SKM-1 (cell line): ENCODE data around the gene SRGAP3.

Experiments used
- DNase-seq: peaks from one replicate; lab custom pipeline; 2025; ENCODE audit not compliant: unreplicated experiment; lab: John Stamatoyannopoulos, UW

SRGAP3 gene

DNA sequence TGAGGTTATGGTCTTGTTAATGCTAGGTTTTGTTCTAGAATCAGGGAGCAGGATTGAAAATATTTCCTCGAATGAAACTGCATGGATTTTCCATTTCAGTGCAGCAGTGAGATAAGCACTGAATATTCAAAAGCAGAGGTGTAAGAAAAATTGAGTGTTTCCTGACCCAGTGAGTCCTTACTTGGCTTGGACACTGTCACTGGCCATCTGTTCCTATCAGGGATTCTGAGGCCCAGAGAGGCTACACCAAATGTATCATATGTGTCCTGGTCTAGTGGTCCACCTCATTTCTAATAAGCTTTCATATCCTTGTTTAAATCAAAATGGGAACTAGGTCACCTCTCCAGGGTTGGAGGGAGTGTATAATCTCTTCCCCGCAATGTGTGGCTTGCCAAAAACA is 225.1 kb downstream of the SRGAP3 start:
- no peak for DNase-seq

DNA sequence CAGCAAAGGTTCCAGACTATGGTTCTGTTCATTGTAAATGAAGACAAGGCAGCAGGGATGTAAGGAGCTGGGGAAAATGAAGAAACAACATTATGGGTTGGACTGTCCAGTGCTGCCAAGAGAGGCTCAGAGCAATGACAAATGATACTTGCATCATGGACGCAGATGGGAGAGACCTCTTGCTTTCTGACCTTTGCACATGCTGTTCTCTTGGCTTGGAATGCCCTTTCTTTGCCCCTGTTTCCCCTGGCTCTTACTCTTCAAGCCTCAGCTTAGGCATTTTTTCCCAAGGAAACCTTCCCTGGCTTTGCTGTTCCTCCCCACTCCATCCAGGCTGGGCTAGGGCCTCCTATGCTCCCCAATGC is 226.2 kb downstream of the SRGAP3 start:
- no peak for DNase-seq

DNA sequence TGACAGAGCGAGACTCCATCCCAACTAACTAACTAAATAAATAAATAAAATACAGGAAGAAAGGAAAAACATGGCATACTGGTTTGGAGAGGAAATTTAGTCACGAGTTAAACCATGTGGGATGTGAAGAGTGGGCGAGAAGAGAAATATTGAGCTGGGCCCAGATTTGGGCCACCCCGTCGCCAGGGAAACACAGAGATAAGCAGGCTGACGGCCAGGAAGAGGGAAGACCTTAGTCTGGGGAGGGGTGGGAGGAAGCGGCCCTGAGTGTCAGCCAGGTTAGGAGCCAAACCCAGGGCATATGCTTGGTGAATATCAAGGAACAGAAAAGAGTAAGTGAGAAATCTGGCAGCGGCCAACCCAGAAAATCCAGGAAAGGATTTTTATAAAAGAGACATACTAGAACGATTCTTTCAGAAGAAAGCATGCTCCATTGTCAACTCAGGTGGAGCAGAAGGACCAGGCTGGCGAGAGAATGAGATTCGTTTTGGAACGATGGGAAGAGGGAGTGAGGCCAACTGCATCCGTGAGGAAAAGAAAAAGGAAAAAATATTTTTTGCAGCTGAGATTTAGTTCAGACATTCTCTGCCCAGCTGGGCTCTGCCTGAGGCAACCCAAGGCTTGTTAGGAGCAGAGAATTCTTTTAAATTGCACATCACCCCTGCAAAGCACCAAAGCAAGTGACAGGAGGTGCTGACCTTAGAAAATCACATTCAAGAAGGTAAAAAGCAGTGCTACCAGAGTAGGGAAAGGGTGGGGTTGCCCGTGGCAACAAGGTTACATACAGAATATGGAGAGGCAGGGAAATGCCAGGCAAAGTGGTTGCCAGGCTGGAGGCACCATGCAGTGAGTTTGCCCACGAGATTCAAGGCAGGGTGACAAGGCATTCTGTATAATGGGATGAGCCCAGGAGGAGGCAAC is 226.9 kb downstream of the SRGAP3 start:
- no peak for DNase-seq

DNA sequence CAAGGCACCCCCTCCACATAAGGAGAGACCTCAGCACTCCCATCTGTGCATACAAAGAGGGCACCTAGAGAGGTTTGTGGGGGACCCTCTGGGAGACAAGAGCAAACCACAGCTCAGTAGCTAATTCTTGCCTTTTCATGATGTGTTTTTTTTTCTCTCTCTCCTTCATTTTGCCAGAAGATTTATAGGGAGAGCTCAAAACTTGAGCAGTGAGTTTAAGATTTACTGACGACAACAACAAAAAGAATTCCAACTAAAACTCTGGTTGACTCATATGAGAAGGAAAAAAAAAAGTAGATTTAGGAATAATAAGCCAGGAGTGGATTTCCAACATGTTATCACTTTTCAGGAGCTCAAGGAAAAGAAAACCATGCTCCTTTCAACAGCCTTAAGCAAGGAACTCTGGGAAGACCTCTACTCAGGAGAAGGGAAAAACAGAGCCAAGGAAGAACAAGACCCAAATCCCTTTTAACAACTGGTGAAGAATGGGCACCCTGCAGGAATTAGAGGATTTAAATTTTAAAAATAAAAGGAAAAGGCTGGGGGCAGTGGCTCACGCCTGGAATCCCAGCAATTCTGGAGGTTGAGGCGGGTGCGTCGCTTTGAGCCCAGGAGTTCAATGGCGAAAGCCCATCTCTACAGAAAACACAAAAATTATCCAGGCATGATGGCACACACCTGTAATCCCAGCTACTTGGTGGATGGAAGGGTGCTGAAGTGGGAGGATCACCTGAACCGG is 228.0 kb downstream of the SRGAP3 start:
- no peak for DNase-seq

DNA sequence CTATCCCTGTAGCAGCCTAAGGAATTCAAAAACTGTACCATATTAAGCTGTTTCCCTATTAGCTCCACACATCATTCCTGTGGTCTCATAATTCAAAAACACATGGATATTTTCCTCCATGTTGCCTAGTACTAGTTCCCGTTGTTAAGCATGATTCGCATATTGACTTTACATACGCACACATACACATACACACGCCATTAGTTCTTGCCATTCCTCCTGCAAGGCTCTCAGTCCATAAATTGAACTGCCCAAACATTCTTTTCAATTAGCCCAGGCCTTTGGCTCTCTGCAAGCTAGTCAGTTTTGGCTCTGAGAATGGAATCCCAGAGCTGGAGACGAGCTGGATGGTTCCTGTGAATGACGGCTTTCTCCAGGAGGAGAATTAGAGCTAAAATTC is 229.0 kb downstream of the SRGAP3 start:
- DNase-seq = no peak

DNA sequence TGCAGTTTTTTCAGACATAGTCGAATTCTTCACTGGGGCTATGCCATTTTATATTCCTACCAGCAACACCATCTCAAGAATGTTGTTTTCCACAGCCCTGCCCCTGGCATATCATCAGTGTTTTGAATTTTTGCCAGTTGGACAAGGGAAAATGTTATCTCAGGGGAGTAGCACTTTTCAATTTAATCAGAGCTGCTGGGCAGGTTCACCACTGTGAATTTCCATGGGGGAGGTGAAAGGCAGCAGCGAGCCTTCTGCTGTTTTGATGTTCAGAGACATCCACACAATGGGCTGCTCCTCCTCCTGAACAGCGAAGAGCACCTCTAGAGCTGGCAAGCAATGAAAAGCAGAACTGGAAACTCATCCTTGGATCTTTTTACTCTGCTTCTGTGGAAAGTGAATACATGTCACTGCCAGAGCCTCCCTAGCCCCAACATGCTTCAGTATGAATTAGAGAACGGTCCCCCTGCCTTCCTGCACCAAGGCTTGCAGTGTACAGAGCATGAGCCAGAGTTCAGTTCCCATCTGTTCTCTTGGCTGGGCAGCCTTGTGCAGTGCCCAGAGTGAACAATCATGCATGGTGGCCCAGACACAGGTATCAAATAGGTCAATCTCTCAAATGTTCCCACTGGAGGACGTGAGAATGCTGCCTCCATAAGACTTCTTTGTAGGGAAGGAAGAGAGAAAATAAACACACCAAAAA is 230.0 kb downstream of the SRGAP3 start:
- no peak for DNase-seq

DNA sequence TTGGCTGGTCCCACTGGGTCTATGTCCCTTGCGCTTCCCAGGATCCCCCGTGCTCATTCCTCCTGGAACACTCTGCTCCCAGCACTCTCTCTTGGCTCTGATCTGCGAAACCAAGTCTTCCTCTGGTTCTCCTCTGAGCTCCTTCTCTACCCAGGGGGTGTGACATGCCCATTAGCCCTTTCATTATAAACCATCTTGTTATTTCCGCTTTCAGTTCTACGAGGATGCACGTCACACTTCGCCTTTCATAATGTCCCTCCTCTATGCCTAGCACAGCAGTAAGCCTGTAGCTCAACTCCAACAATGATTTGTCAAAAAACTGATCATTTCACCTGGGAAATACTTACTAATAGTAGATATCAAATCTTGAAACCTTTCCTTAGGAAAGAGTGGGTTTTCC is 234.2 kb downstream of the SRGAP3 start:
- no peak for DNase-seq

DNA sequence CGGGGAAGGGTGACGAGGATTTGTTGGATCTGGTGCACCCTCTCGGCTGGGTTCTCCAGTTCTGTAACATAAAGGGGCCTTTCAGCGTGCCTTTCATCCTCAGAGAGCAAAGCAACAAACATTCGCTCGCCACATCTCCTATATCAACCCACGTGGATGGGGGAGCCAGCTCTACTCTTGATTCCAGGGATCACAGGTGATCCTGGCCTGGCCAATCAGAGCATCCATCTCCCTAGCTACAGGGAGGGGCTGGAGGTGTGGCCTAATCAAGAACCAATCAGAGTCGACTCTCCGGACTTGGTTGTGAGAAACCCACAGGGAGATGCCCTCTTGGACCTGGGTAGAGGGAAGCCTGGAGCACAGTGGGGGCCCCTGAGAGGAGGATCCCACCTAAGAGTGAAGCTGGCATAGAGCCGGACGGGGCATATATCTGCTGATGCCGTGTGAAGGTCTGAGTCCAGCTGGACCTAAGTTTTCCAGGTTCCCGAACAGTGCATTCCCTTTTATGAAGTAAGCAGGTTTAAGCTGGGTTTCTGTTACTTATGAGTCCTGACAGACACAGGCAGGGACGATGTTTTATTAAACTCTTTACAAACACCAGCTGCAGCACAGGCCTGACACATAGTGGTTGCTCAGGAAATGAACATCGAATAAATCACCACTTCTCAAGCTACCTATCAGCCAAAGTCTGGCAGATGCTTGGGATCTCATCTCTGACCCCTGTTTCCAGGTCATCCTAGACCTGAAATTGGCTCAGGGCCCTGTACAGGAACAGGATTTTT is 235.5 kb downstream of the SRGAP3 start:
- DNase-seq = no peak

DNA sequence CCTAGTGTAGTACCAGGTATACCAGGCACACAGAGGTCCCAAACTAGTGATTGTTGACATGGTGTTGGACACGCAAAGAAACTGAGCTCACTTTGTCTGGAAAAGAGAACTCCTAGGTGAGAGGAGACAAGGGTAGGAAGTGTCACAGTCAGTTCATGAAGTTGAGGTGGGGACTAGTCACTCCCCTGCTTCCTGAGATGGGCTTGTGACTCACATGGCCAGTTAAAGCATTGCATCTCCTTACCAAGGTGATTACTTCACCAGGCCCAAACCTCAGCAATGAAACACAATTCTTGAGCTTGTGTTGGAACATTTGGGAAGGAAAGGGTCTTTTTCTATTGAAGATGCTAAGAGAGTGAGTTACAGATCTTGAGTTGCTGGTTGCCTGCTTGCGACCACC is 236.9 kb downstream of the SRGAP3 start:
- peak; percentile 12 for DNase-seq

DNA sequence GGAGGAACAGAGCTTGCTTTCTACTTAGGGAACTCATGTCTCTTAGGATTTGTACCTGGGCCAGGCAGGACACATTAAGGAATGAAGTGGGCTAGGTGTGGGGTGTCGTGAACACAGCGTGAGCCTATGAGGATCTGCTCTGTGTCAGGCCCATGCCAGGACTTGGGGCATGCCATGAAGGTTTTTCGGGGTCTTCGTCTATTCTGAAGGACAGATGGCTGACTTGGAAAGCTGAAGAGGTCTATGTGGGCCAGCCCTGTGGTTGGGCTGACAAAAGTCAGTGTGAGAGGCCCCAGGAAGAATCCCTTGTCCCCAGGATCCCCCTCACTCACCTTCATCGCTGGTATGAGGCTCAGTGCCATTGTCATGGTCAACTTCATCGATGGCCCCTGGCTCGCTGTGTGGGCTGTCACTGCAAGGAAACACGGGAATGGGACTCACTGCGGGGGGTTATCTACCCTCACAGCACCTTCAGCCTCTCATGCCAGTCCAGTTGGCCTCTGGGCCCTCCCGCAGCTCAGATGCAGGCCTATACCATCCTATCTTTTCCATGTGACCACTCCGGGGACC is 239.4 kb downstream of the SRGAP3 start:
- no peak for DNase-seq

DNA sequence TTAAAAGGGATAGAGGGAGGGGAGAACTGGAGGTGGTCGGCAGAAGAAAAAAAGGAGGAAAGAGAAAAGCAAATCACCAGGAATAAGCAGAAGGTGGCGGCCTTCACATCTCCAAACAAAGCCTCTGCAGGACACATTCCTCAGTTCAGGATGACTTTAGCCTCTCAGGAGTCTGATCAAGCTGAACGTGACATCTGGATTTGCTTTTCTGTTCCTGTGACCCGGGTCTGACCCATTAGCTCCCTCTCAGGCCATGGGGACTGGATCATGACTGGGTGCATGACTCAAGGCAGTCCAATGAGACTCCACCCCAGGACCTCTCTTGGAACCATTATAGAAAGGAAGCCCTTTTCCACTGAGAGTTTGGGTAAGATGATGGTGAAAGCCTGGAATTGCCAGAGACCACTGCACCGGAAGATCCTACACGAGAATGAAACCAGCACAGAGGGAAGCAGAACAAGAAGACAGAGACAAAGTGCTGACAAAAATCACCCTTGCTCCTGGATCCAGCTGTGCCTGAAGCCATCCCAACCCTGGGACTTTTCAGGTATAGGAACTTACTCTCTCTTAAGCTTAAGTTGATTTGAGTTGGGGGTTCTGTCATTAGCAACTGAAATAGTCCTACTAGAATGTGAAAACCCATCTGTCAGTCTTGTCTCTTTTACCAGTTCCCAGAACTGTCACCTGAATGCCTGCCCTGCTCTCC is 240.7 kb downstream of the SRGAP3 start:
- DNase-seq = no peak

DNA sequence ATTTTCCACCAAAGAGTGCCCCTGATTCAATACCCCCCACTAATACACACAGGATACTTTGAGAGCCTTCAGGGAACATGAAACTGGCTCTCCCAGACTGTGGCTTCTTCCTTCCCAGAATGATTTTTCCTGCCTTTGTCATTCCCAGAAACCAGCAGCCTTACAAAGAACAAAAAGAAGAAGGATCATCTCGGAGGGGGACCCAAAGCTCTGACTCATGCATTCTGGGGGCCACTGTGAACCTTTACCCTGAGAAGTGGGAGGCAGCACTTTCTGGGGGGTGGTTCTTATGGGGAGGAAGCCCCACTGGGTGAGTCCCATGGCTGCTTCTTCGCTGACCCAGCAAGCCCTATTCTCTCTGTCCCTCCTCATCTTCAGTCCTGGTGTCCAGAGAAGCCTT is 241.5 kb downstream of the SRGAP3 start:
- DNase-seq = no peak

DNA sequence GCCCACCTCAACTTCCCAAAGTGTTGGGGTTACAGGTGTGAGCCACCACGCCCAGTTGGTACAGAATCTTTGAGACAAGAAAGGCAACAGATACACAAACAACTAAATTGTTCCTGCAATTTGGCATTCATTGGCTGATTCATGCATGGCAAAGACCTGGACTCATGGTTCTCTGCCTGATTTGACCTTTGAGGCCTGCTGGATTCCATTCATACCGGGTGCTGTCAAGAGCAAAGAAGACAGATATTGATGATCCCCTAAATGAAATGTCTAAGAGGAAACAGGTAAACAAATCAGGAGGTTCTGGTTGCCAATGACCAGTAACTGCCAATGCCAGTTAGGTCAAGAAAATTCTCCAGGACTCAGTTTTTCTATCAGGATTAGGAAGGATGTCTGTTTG is 242.2 kb downstream of the SRGAP3 start:
- DNase-seq = no peak

DNA sequence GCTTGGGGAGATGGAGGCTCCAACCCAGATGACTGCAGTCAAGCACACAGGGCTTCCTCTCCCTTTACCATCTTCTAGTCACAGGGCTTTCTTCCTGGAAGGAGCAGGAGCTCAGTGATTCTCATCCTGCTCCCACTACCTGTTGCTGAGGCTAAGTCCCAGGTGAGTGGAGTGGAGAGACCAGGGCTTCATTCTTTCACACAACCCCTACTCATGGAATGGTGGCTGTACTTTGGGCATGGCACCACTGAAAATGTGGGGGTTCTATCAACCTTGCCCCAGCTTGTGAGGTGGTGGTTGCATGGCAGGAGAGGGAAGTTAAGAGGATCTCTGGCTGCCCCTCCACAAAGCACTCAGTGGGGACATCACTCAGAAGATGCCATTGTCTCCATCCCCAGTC is 249.4 kb downstream of the SRGAP3 start:
- no peak for DNase-seq

DNA sequence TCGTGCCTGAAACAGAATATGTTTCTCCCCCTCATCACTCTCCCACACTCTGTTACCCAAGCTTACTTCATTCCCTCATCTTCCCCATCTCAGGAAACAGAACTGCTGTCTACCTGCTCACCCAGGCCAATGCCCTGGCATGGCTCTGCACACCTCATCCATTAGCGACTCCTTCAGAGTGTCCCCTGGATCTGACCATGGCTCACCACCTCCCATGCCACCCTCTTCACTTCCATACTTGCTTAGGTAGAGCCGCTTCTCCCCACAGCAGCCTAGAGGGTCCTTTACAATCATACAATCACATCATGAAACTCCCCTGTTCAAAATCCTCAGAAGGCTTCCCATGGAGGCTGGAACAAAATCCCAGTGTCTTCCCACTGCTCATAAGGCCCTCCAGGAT is 252.3 kb downstream of the SRGAP3 start:
- no peak for DNase-seq

DNA sequence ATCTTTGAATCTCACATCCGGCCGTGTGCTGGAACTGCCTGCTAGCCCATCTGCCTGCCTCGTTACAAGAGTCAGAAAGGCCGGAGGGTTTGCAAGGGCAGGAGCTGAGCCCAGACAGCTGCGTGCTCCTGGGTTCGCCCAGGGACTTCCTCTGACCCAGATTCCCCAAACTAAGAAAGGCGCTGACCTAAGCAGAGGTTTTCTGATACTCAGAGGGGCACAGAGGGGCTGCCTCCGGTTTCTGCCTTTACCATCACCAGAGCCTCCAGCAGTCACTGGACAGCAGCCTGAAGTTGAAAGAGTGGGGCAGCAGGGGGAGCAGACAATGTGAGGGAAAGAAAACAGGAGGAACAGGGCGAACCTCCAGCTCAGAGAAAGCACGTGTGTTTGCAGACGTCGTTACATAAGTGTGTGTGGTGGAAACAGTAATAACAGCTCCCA is 252.7 kb downstream of the SRGAP3 start:
- DNase-seq = no peak

DNA sequence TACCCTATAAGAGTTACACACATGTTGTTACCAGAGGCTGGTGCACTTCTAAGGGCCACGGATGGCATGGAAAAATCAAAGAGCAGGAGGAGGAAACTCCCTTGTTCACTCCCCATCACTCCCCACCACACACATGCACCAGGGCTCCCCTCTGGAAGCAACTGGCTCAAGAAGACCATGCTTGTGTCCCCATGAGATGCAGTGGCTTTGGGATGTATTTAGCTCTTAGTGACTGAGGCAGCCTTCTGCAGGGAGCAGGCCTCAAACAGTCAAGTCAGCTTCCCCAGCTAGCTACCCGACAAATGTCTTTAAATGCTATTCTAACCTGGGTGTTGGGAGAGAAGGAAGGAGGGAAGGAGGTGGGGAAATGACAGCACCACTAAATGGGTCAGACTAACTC is 253.2 kb downstream of the SRGAP3 start:
- DNase-seq = no peak

DNA sequence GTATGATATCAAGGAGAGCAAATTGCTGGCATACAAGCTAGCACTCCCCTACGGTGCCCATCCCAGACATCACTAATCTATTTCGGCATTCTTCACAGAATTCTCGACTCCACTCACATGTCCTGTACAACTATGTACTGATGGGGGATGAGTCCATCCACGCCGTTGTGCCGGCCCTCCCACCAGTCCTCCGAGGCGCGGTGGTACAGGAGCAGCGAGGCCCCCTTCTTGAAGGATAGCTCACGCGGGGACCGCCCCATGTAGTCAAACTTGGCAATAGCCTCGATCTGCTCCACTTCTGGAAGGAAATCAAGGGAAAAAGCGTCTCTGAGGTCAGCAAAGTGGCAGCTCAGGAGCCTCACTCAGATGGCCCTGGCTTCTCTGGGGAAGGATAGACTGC is 255.2 kb downstream of the SRGAP3 start:
- no peak for DNase-seq

DNA sequence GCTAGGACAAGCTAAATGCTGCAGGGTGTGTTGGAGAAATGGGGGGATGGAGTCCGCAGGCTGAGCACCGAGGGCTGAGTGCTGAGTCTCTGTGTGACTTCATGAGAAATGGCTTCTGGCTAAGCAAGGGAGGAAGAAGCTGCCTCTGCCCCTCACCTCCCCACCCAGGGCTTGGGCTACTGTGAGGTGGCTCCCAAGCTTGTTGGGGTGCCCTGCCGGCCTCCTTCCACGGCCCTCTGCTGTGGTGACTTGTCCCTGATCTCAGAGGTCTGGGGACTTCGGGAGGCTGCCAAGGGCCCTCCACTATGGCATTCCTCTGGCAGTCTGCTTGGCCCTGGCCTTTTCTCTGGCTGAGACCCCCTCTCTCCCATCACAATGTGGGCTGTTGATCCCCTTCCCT is 256.1 kb downstream of the SRGAP3 start:
- DNase-seq = no peak

DNA sequence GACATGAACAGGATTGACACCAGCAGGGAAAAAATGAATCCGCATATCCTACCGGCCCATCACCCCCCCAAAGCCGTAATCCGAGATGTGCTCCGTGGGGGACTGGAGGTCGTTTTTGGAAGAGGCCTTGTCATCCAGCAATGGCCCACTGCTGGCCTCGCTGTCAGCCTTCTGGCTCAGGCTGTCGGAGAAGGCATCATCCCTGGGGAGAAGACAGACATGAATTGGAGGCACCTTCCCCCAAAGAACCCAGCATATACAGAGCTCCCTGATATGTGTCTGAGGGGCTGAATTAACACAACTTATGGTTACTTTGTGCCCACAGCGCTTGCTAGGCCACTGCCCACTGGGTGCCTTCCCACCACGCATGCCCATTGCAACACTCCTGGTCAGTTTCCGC is 256.6 kb downstream of the SRGAP3 start:
- DNase-seq = no peak
